NCI-H1105 treated with DMSO at 0.1 percent for 48 hours (cell line): ENCODE measurements around the gene FAM162B.
"Not testable (repeated sequence)": the region's sequence is repeated elsewhere in the genome, so short reads cannot be mapped to it uniquely, and the experiment has no call there.

Experiments used
- DNase-seq: peaks from one replicate; lab custom pipeline; 2025; lab: John Stamatoyannopoulos, UW

FAM162B gene

DNA sequence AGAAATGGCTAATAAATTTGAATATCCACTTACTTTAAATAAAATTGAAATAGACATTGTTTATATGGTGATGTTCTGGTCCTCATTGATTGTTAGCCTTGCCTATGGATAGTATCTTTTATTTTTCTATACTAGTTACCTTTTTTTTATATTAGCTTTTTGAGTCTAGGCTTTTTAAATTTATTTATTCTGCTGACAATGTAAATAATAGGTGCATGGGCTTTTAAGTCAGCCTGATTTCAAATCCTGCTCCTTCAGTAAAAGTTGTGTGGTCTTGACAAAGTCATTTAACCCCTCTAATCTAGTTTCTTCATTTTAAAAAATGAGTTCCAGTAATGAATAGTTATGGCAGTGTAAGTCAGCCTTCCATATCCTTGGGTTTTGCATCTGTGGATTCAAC is 38.6 kb downstream of the FAM162B start:
- no peak for DNase-seq

DNA sequence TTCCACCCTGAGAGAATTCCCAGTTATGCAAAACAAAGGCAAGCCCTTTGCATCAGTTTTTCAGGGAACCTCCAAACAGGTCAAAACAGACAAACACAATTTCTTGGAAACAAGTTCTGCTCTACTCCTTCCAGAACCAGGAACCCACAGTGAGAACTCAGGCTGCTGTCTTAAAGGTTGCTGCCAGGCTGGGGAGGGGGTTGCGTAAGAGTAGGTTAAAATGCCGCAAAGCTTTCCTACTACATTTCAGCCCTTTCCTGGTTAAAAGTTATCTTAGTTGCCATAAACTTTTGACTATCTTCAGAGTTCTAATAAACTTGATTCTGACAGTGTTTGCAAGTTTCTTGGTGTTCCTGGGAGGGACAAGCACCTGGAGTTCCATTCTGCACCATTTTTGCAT is 50.8 kb downstream of the FAM162B start:
- no peak for DNase-seq

DNA sequence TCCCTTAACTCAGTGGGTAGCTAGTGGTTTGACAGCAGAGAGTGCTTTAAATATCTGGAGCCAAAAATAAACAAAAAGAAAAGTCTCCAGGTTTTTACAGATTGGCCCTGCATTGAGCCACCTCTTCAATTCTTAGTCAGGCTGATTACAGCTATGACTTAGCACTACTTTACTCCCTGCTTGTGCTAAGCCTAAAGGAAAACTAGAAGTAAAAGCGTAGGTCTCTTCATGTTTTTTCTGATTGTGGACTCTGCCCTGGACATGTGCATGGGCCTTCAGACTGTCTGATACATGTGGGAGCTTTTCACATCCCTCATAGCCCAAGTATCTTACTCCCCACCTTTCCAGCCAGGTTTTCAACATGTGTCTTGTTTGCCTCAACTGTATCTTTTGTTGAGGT is 51.2 kb downstream of the FAM162B start:
- no peak for DNase-seq

DNA sequence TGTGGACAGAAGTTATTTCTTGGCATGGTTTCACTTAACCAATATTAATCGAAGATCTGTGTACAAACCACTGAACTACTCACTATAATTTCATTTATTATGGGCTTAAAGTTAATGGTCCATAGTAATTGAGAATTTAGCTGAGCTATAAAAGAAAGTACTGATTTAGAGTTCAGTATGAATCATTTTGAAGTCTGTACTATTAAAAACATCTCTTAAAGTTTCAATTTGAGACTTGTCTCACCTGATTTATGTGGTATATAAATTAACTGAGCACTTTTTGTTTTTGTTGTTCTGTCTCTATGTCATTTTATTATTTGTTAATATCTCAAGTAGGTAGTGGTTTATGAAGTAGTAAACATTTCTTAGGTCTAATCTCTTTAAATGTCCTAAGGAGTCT is 59.6 kb downstream of the FAM162B start:
- DNase-seq: no peak

DNA sequence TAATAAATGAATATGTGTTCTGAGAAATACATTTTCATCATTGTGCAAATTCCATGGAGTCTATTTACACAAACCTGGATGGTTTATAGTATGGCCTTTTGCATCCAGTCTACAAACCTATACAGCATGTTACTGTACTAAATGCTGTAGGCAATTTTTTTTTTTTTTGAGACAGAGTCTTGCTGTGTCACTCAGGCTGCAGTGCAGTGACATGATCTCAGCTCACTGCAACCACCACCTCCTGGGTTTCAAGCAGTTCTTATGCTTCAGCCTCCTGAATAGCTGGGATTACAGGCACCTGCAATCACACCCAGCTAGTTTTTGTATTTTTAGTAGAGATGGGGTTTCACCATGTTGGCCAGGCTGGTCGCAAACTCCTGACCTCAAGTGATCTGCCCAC is 61.6 kb downstream of the FAM162B start:
- not testable (repeated sequence) for DNase-seq
